Activated T-helper 1 cell treated with anti-CD3 and anti-CD28 coated beads, Interleukin-12 subunit alpha, Interleukin-12 subunit beta, Interleukin-2, Interleukin-4 antibody, amounts not matched to agents 30 ng/mL and 10 ng/mL and 1 ng/mL, durations not matched to agents 14 hours and 24 hours and 36 hours (primary cell): Measurements from ENCODE around the gene ABCA2. TPM values are rescaled to one million over a fixed set of nuclear protein-coding genes. Genes with fewer than 3 reads are reported as not detected.

Experiments
- DNase-seq: peaks from one replicate; pipeline ENCODE4 v3.0.0; 2021; ENCODE audit warnings: low spot score
- H3K27ac Mint-ChIP-seq: one replicate; pipeline ENCODE4 v1.8.0; 2021; ENCODE audit warnings: mild to moderate bottlenecking, mixed read lengths
- H3K27me3 Mint-ChIP-seq: one replicate; pipeline ENCODE4 v1.8.0; 2022; ENCODE audit warnings: mild to moderate bottlenecking, moderate library complexity, mixed read lengths; ENCODE audit not compliant: insufficient read depth
- H3K36me3 Mint-ChIP-seq: one replicate; pipeline ENCODE4 v1.8.0; 2021; ENCODE audit warnings: low read depth, mixed read lengths
- H3K4me1 Mint-ChIP-seq: one replicate; pipeline ENCODE4 v1.8.0; 2021; ENCODE audit warnings: low read depth, mixed read lengths
- H3K4me3 Mint-ChIP-seq: one replicate; pipeline ENCODE4 v1.8.0; 2021; ENCODE audit warnings: mild to moderate bottlenecking, moderate library complexity, mixed read lengths
- H3K9me3 Mint-ChIP-seq: one replicate; pipeline ENCODE4 v1.8.0; 2021; ENCODE audit warnings: mixed read lengths
- intact Hi-C: fragments of 100-400 bp; cut with micrococcal nuclease; formaldehyde crosslinking; loops from one replicate; pipeline ENCODE4 v1.15.1; 2024
- total RNA-seq: library from RNA; stranded (reverse); gene quantifications from 2 replicates; pipeline ENCODE4 v1.2.3, GENCODE V29; 2022

ABCA2 gene
- total RNA-seq, 1 donor from 2014 or later = 25.7 TPM

DNA sequence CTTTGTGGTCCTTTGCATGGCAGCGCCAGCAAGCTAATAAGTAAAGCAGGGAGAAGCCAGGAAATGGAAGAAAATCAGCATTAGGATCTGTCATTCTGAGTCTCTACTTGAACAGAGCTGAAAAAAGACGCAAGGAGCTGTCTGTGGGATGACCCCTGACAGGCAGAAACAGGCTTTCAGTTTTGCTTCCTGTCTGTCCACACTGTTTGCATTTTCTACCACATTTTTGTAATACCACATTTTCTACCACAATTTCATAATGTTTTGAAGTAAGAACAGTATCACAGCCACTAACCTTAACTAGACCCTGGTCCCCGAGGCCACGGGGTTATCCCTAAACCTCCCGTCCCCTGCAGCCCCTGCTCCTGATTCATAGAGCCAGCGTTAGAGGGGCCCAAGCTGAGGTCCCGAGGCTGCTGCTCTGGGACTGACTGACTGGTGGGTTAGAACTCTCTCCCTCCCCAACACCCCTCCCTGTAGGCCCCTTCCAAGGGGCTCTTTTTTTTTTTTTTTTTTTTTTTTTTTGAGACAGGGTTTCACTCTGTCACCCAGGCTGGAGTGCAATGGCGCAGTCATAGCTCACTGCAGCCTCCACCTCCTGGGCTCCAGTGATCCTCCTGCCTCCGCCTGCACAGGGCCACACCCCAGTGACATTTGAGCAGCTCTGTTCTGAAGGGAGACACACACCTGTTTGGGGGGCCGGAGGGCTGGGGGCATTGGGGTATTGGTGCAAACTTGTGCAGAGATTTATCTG is 27.7 kb downstream of the ABCA2 start:
- intact Hi-C loops = loop anchor here (1.0 to 2.0 kb wide), 3 partner anchors 34 to 210 kb away; partner anchors contain the start of gene TMEM141
- peak overlapping the region; percentile 72 for H3K27ac Mint-ChIP-seq
- H3K4me3 Mint-ChIP-seq = peak overlapping the region; percentile 32
- peaks cover 26% of the 10 kb centered on the region for H3K4me1 Mint-ChIP-seq
- no peaks in the 10 kb centered on the region for H3K36me3 Mint-ChIP-seq
- H3K27me3 Mint-ChIP-seq = peaks cover 13% of the 10 kb centered on the region
- no peaks in the 10 kb centered on the region for H3K9me3 Mint-ChIP-seq
- DNase-seq = peak; percentile 22

DNA sequence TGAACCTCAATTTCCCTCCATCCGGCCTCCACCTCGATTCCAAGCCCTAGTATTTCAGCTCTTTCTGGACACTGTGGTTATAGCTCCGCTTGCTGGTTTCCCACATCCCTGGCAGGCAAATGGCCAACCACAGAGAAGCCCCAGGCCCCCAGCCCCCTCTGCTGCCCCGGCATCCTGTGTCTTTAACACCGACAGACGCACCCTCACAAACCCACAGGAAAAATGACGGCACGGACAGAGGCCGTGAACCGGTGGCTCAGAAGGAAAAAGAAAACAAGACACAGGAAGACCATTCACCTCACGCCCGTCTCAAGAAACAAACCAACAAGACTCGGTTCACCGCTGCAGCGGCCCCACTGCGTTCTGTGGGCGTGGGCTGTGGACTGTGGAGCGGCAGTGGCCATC is 30.2 kb downstream of the ABCA2 start:
- H3K9me3 Mint-ChIP-seq = no peaks in the 10 kb centered on the region
- H3K4me3 Mint-ChIP-seq = peak overlapping the region; percentile 55
- no peaks in the 10 kb centered on the region for H3K36me3 Mint-ChIP-seq
- H3K4me1 Mint-ChIP-seq = peaks cover 34% of the 10 kb centered on the region
- H3K27ac Mint-ChIP-seq = peak overlapping the region; percentile 85
- intact Hi-C loops = no loop called here
- peaks cover 10% of the 10 kb centered on the region for H3K27me3 Mint-ChIP-seq
- peak; percentile 28 for DNase-seq

DNA sequence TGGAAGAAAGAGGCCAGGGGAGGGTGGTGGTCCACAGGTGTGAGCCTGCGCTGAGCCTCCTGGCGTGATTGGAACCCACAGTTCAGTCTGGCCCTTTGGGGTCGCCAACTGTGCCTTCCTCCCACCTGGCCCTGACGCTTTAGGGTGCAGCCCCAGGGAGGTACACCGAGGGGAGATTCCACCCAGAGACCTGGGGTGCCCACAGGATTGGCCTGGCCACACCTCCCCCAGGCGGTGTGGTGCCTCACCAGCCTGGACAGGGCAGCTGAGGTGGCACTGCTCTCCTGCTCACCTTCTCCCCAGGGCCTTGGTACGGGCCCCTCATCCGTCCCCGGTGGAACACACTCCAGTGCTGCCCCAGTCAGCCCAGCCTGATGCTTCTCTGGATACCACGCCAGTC is 30.7 kb downstream of the ABCA2 start:
- Mint-ChIP-seq H3K27ac (peak overlapping the region; percentile 85), H3K27me3 (peaks cover 10% of the 10 kb centered on the region)
- intact Hi-C loops = no loop called here

GRCh38 chr9:136996361-136997292 is 31.4 kb downstream of the ABCA2 start, which contains the start of gene CLIC3:
Gene CLIC3 (minus strand): TSS chr9:136996568. CDS start chr9:136996543, 25 bp downstream.
- H3K27me3 Mint-ChIP-seq = peaks cover 10% of the 10 kb centered on the region
- peak within 1 kb of the TSS; percentile 30 for H3K4me3 Mint-ChIP-seq
- H3K9me3 Mint-ChIP-seq = no peaks in the 10 kb centered on the region
- DNase-seq = peak; percentile 20
- no peaks in the 10 kb centered on the region for H3K36me3 Mint-ChIP-seq
- intact Hi-C loops = no loop called here
- H3K4me1 Mint-ChIP-seq = peaks cover 34% of the 10 kb centered on the region
- H3K27ac Mint-ChIP-seq = peak within 1 kb of the TSS; percentile 52

More for the DNA sequence above, 30.7 kb downstream of the ABCA2 start:
- H3K36me3 Mint-ChIP-seq = no peaks in the 10 kb centered on the region
- no peaks in the 10 kb centered on the region for H3K9me3 Mint-ChIP-seq
- peak overlapping the region; percentile 55 for H3K4me3 Mint-ChIP-seq
- no peak for DNase-seq
- H3K4me1 Mint-ChIP-seq = peaks cover 34% of the 10 kb centered on the region

DNA sequence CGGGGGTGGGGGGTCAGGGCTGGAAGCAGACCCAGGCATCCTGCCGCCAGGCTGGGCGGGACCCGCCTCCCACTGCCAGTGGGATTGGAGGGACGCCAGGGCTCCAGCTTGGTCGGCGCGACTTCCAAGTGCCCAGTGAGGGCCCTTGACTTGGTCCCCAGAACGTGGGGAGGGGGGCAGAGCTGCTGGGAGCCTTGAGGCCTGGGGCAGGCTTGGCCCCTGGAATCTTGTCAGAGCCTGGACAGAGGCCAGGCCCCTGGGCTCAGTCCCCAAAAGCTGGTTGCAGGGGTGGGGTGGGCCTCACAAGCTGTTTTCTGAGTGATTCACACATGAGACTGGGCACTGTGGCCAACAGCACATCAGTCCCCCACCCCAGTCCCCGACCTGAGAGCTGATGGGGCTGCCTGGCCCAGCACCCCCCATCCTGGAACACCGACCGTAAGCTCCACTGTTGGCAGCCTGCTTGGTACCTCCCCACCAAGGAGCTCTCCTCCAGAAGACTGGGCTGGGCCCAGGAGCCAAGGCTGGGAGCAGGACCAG is 32.2 kb downstream of the ABCA2 start:
- Mint-ChIP-seq H3K27me3 (peaks cover 11% of the 10 kb centered on the region), H3K4me3 (peak overlapping the region; percentile 30), H3K27ac (no peak overlapping the region), H3K36me3 (no peaks in the 10 kb centered on the region), H3K4me1 (peaks cover 42% of the 10 kb centered on the region), H3K9me3 (no peaks in the 10 kb centered on the region)
- no peak for DNase-seq
- intact Hi-C loops = no loop called here

- Mint-ChIP-seq H3K4me3 (no peak overlapping the region), H3K36me3 (no peaks in the 10 kb centered on the region), H3K9me3 (no peaks in the 10 kb centered on the region), H3K4me1 (peaks cover 41% of the 10 kb centered on the region), H3K27me3 (peaks cover 13% of the 10 kb centered on the region), H3K27ac (no peak overlapping the region)
- no peak for DNase-seq
- intact Hi-C loops = no loop called here
These were observed 32.7 kb downstream of the ABCA2 start for GRCh38 chr9:136995362-136995761.

DNA sequence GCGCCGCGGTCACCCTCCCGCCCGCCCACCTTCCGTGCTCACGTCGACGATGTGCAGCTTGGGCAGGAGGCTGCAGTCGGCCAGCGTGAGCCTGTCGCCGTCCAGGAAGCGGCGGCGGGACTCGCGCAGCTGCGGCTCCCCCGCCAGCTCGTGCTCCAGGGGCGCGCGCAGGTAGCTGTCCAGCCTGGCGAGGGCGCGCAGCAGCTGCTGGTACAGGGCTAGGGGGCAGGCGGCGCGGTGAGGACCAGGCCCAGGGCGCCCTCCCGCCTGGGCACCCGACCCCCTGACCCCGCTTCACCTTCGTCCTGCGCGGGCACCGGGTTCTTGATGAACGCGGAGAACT is 33.2 kb downstream of the ABCA2 start:
- no peak for DNase-seq
- Mint-ChIP-seq H3K9me3 (no peaks in the 10 kb centered on the region), H3K27ac (no peak overlapping the region), H3K4me3 (no peak overlapping the region), H3K36me3 (no peaks in the 10 kb centered on the region), H3K27me3 (peaks cover 17% of the 10 kb centered on the region), H3K4me1 (peaks cover 36% of the 10 kb centered on the region)
- intact Hi-C loops = loop anchor here (5.0 kb wide), 1 partner anchor 93 kb away; no protein-coding TSS in a partner anchor

DNA sequence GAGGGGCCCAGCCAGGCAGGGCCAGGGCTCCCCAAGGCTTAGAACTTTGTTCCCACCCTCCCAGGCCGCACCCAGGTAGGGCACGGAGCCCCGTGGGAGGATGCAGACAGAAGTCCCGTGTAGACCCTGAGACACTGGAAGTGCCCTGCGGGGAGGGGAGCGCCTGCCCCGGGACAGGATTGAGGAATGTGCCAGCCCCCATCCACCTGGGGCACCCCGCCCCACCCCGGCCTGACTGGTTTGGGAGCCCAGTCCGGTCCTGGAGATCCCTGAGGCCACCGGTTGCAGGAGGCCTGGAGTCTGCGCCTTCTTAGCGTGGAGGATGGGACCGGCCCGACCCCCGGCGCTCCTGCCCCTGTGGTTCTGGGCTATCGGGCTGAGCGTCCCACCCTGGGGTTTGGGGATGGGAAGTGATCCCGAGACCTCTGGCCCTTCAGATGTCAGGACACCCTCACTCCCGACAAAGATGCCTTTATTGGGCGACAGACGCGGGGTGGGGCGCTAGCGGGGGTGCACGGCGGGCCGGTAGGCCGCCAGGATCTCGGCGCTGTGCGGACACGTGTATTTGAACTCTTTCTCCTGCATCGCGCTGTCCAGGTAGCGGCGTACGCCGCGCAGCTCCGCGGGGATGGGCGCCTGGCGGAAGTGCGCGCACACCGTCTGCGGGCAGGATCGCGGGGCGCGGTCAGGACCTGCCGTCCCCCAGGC is 33.7 kb downstream of the ABCA2 start:
- intact Hi-C loops = loop anchor here (5.0 kb wide), 1 partner anchor 92 kb away; no protein-coding TSS in a partner anchor
- Mint-ChIP-seq H3K4me1 (peaks cover 35% of the 10 kb centered on the region), H3K9me3 (no peaks in the 10 kb centered on the region), H3K4me3 (peak overlapping the region; percentile 87), H3K36me3 (no peaks in the 10 kb centered on the region), H3K27ac (no peak overlapping the region), H3K27me3 (peaks cover 22% of the 10 kb centered on the region)
- no peak for DNase-seq

DNA sequence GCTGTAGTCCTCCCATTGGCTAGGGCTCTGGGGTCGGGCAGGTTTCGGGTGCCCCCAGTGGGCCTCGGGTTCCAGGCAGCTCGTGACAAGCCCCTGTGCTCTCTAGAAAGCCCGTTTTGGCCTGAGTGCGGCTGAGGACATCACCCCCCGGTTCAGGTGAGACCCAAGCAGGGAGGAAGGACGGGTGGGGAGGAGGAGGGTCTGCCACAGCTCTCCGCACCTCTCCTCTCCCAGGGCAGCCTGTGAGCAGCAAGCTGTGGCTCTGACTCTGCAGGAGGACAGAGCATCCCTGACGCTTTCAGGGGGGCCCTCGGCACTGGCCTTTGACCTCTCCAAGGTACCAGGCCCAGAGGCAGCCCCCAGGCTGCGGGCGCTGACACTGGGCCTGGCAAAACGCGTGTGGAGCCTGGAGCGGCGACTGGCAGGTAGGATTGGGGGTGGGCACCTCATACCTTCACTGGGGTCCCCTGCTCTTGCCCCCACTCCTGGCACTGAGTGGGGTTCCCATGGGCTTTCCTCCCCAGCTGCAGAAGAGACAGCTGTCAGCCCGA is 35.1 kb downstream of the ABCA2 start:
- Mint-ChIP-seq H3K36me3 (no peaks in the 10 kb centered on the region), H3K27ac (peak overlapping the region; percentile 83), H3K27me3 (peaks cover 24% of the 10 kb centered on the region), H3K9me3 (no peaks in the 10 kb centered on the region), H3K4me1 (peaks cover 30% of the 10 kb centered on the region), H3K4me3 (peak overlapping the region; percentile 87)
- intact Hi-C loops = loop anchor here (1.0 to 5.0 kb wide), 13 partner anchors 15 to 466 kb away; partner anchors contain the start of genes AJM1, FBXW5, NSMF and RABL6
- no peak for DNase-seq

DNA sequence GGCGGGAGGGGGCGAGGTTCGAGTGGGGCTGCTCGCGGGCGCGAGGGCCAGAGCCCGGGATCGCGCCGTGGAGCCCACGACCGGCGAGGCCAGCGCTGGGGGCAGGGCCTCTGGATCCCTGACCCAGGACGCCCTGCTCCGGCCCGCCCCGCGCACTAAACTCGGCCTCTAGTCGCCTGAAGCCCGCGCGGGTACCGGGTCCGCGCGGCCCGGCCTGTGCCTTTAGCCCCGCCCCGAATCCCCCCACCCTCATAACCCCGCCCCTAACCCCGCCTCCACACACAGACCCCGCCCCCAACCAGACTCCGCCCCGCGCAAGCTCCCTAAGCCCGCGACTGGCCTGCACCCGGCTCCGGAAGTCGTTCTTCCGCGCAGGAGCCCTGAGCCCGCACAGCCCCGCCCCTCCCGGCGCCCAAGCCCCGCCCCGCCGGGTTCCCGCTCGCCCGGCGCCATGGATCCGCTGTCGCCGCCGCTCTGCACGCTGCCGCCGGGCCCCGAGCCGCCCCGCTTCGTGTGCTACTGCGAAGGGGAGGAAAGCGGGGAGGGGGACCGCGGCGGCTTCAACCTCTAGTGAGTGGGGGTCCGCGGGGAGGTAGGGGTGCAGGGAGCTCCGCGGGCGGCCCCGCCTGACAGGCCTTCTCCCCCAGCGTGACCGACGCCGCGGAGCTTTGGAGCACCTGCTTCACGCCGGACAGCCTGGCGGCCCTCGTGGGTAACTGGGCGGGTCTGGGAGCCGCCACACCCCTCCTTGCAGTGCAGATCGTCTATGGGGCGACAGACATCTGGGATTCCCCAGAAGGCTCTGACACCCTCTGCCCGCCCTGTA is 35.8 kb downstream of the ABCA2 start, which contains the start of gene PAXX:
Gene PAXX (plus strand): TSS at position 430 of the 826 bp plus-strand sequence. CDS start 22 bp downstream, at position 452.
- peak; percentile 93 for DNase-seq
- intact Hi-C loops = loop anchor here (1.0 to 5.0 kb wide), 13 partner anchors 14 to 467 kb away; partner anchors contain the start of genes AJM1, FBXW5, NSMF and RABL6
- H3K36me3 Mint-ChIP-seq = no peaks in the 10 kb centered on the region
- H3K9me3 Mint-ChIP-seq = no peaks in the 10 kb centered on the region
- peak within 1 kb of the TSS; percentile 87 for H3K4me3 Mint-ChIP-seq
- H3K27me3 Mint-ChIP-seq = peaks cover 26% of the 10 kb centered on the region
- H3K27ac Mint-ChIP-seq = peak within 1 kb of the TSS; percentile 84
- peaks cover 24% of the 10 kb centered on the region for H3K4me1 Mint-ChIP-seq

- intact Hi-C loops = loop anchor here (5.0 kb wide), 1 partner anchor 88 kb away; no protein-coding TSS in a partner anchor
- DNase-seq = no peak
- Mint-ChIP-seq H3K9me3 (no peaks in the 10 kb centered on the region), H3K4me3 (peak overlapping the region; percentile 42), H3K27ac (peak overlapping the region; percentile 57), H3K36me3 (no peaks in the 10 kb centered on the region), H3K4me1 (peaks cover 20% of the 10 kb centered on the region), H3K27me3 (peaks cover 34% of the 10 kb centered on the region)
These were observed 37.7 kb downstream of the ABCA2 start for GRCh38 chr9:136990242-136990911.
